GM21619 (cell line): Measurements from ENCODE around the gene CCDC88C.
A peak's percentile ranks its signal among the peaks of the same experiment; 100 is the strongest.

Source experiments
- ATAC-seq: cut with Tn5 transposase; IDR thresholded peaks from one replicate; pipeline ENCODE4 v1.9.1; 2021; ENCODE audit not compliant: unreplicated experiment

CCDC88C gene

GRCh38 chr14:91348845-91349465, 68.7 kb downstream of the CCDC88C start:
- no peak for ATAC-seq

- no peak for ATAC-seq
These were observed 70.8 kb downstream of the CCDC88C start for GRCh38 chr14:91346838-91347173.

- ATAC-seq: no peak
These were observed 73.5 kb downstream of the CCDC88C start for GRCh38 chr14:91344096-91344495.

- no peak for ATAC-seq
These were observed 74.6 kb downstream of the CCDC88C start for GRCh38 chr14:91343051-91343450.

- ATAC-seq: no peak
These were observed 75.3 kb downstream of the CCDC88C start for GRCh38 chr14:91342206-91342760.

- ATAC-seq: no peak
These were observed 75.9 kb downstream of the CCDC88C start for GRCh38 chr14:91341751-91342154.

- ATAC-seq: no peak
These were observed 76.3 kb downstream of the CCDC88C start for GRCh38 chr14:91341334-91341733.

GRCh38 chr14:91339671-91340369, 77.8 kb downstream of the CCDC88C start:
- ATAC-seq: no peak

GRCh38 chr14:91339076-91339475, 78.5 kb downstream of the CCDC88C start:
- ATAC-seq: no peak

GRCh38 chr14:91338379-91338778, 79.2 kb downstream of the CCDC88C start:
- no peak for ATAC-seq

- no peak for ATAC-seq
These were observed 79.8 kb downstream of the CCDC88C start for GRCh38 chr14:91337699-91338335.

- ATAC-seq: no peak
These were observed 81.5 kb downstream of the CCDC88C start for GRCh38 chr14:91336093-91336450.

- no peak for ATAC-seq
These were observed 82.2 kb downstream of the CCDC88C start for GRCh38 chr14:91335191-91336092.

GRCh38 chr14:91333650-91334039, 84.0 kb downstream of the CCDC88C start:
- peak; percentile 80 for ATAC-seq

- ATAC-seq: no peak
These were observed 84.5 kb downstream of the CCDC88C start for GRCh38 chr14:91332986-91333649.

- no peak for ATAC-seq
These were observed 85.2 kb downstream of the CCDC88C start for GRCh38 chr14:91332171-91332985.

- no peak for ATAC-seq
These were observed 85.9 kb downstream of the CCDC88C start for GRCh38 chr14:91331721-91332120.

GRCh38 chr14:91330856-91331255, 86.8 kb downstream of the CCDC88C start:
- no peak for ATAC-seq

GRCh38 chr14:91330096-91330696, 87.4 kb downstream of the CCDC88C start:
- no peak for ATAC-seq
